Panc1 (cell line): ENCODE data around the gene NADK2. TPM values are rescaled to one million over a fixed set of nuclear protein-coding genes. Genes with fewer than 3 reads are reported as not detected.

Experiments used
- ATAC-seq: fragments of 200-7000 bp; cut with Tn5 transposase; 2 replicates; pipeline ENCODE4 v1.9.1; 2020; ENCODE audit warnings: mild to moderate bottlenecking, moderate library complexity
- BruUV-seq: library from RNA; stranded (reverse); fragments of 400-500 nt; replicated peaks from 2 replicates; lab custom pipeline; 2021; lab: Mats Ljungman, UMichigan
- CTCF ChIA-PET: fragments of 300-600 bp; sonication (Branson Sonifier 250); formaldehyde crosslinking; loops from one replicate; lab custom pipeline; 2022; ENCODE audit warnings: antibody characterized with exemption; lab: Charles Lee
- POLR2A ChIA-PET: fragments of 300-600 bp; sonication (Branson Sonifier 250); formaldehyde crosslinking; loops from one replicate; lab custom pipeline; 2022; ENCODE audit warnings: antibody characterized with exemption; lab: Charles Lee
- DNase-seq: peaks from one replicate; pipeline ENCODE4 v3.0.0-alpha.2; 2010; ENCODE audit warnings: low read depth, low spot score
- H3K27ac ChIP-seq: 2 replicates; pipeline ENCODE4 v1.5.1; 2011; ENCODE audit warnings: mild to moderate bottlenecking, low read length, inconsistent platforms
- H3K27me3 ChIP-seq: fragments of 200-500 bp; sonication (Bioruptor generic); 2 replicates; pipeline ENCODE4 v1.6.0; 2014; ENCODE audit warnings: low read length, inconsistent platforms; ENCODE audit not compliant: control insufficient read depth, insufficient read depth
- H3K36me3 ChIP-seq: fragments of 200-500 bp; sonication (Bioruptor generic); 2 replicates; pipeline ENCODE4 v1.5.1; 2014; ENCODE audit warnings: inconsistent platforms, mild to moderate bottlenecking, low read length, moderate library complexity; ENCODE audit not compliant: control insufficient read depth, insufficient read depth
- H3K4me1 ChIP-seq: 2 replicates; pipeline ENCODE4 v1.5.1; 2011; ENCODE audit warnings: inconsistent platforms, mild to moderate bottlenecking, low read length, moderate library complexity; ENCODE audit not compliant: control insufficient read depth, insufficient read depth
- H3K4me3 ChIP-seq, 2 experiments: 2 replicates each; pipeline ENCODE4 v1.5.1; 2011 to 2012; ENCODE audit warnings: low read depth in 2 of 2, low read length in 2 of 2, mild to moderate bottlenecking in 2 of 2, inconsistent platforms in 1 of 2, moderate library complexity in 1 of 2
- H3K9me3 ChIP-seq: fragments of 200-500 bp; sonication (Bioruptor generic); 2 replicates; pipeline ENCODE4 v1.5.1; 2014; ENCODE audit warnings: low read depth, mild to moderate bottlenecking, inconsistent platforms, low read length, moderate library complexity; ENCODE audit not compliant: control insufficient read depth, insufficient read depth
- CTCF ChIP-seq: fragments of 450-650 bp; IDR thresholded peaks from 2 replicates; pipeline ENCODE4 v1.5.1; 2017; ENCODE audit warnings: mild to moderate bottlenecking
- POLR2AphosphoS5 ChIP-seq: IDR thresholded peaks from 2 replicates; pipeline ENCODE4 v1.6.1; 2012; ENCODE audit warnings: mild to moderate bottlenecking, low read depth, low read length, moderate library complexity
- REST ChIP-seq, 2 experiments: IDR thresholded peaks; 2 replicates each; pipeline ENCODE4 v1.6.1; 2011 to 2012; ENCODE audit warnings: low read depth in 2 of 2, control low read depth in 1 of 2, low read length in 1 of 2, mild to moderate bottlenecking in 1 of 2, moderate library complexity in 1 of 2; ENCODE audit not compliant: insufficient read depth in 1 of 2
- SIN3A ChIP-seq: IDR thresholded peaks from 2 replicates; pipeline ENCODE4 v1.6.1; 2012; ENCODE audit warnings: low read depth, mild to moderate bottlenecking, low read length, moderate library complexity, borderline replicate concordance; ENCODE audit not compliant: insufficient read depth
- TCF7L2 ChIP-seq: IDR thresholded peaks from 2 replicates; pipeline ENCODE4 v1.6.1; 2011; ENCODE audit warnings: mild to moderate bottlenecking, low read depth, low read length, inconsistent platforms
- in situ Hi-C: cut with HindIII; loops from 2 replicates; pipeline ENCODE4 v1.10.0; 2016; ENCODE audit warnings: low sequenced_read_pairs, low pct_unique_long_range_greater_than_20kb
- intact Hi-C: fragments of 100-400 bp; cut with micrococcal nuclease; formaldehyde crosslinking; loops from one replicate; pipeline ENCODE4 v1.10.0; 2022; ENCODE audit not compliant: unreplicated experiment
- total RNA-seq: library from RNA; stranded (reverse); gene quantifications from one replicate; pipeline ENCODE4 v1.2.1, GENCODE V29; 2021; ENCODE audit not compliant: unreplicated experiment

NADK2 gene
- total RNA-seq, 1 experiment from 2014 or later: 22.5 TPM

- Histone ChIP-seq H3K9me3 (no peaks in the 10 kb centered on the region), H3K27ac (no peak overlapping the region), H3K4me1 (peaks cover 21% of the 10 kb centered on the region), H3K27me3 (no peaks in the 10 kb centered on the region), H3K36me3 (no peaks in the 10 kb centered on the region; the same call in 1 of the 2 replicates), H3K4me3 (no peak overlapping the region)
- TF ChIP-seq POLR2AphosphoS5 (no peak), TCF7L2 (no peak), CTCF (no peak), SIN3A (no peak), REST (IDR thresholded peaks at IDR 0.05; ENCODE audit: insufficient read depth in 1 of 2, low read depth in 2 of 2, low read length in 1 of 2) (no peak)
- CTCF ChIA-PET: no interaction called here
- POLR2A ChIA-PET: no interaction called here
- in situ Hi-C loops: no loop called here
- intact Hi-C loops: no loop called here
- no peak for DNase-seq
- no peak for ATAC-seq
- no TSS peak for BruUV-seq
Observed at GRCh38 chr5:36236801-36237200, 4.9 kb downstream of the NADK2 start.

- Histone ChIP-seq H3K27me3 (no peaks in the 10 kb centered on the region), H3K27ac (no peak overlapping the region), H3K4me3 (no peak overlapping the region), H3K9me3 (no peaks in the 10 kb centered on the region), H3K36me3 (no peaks in the 10 kb centered on the region), H3K4me1 (no peaks in the 10 kb centered on the region)
- ChIA-PET CTCF (no interaction called here), POLR2A (no interaction called here)
- ATAC-seq: no peak
- no peak for DNase-seq
- no TSS peak for BruUV-seq
- intact Hi-C loops (no loop called here), in situ Hi-C loops (no loop called here)
- TF ChIP-seq REST (IDR thresholded peaks at IDR 0.05; ENCODE audit: insufficient read depth in 1 of 2, low read depth in 2 of 2, low read length in 1 of 2) (no peak), CTCF (no peak), TCF7L2 (no peak), SIN3A (no peak), POLR2AphosphoS5 (no peak)
Observed at GRCh38 chr5:36232533-36232932, 9.2 kb downstream of the NADK2 start.
